K562 (cell line): Measurements from ENCODE around the gene PRR35. TPM values are rescaled to one million over a fixed set of nuclear protein-coding genes. Genes with fewer than 3 reads are reported as not detected.

Experiments
- ATAC-seq: fragments of 200-7000 bp; cut with Tn5 transposase; 3 replicates; pipeline ENCODE4 v1.9.1; 2020; ENCODE audit warnings: moderate library complexity
- BruUV-seq: library from RNA; stranded (reverse); fragments of 400-500 nt; replicated peaks from 2 replicates; lab custom pipeline; 2021; lab: Mats Ljungman, UMichigan
- CTCF ChIA-PET: fragments of 300-600 bp; formaldehyde crosslinking; extraction: SDS; loops from one replicate; lab custom pipeline; 2021; ENCODE audit warnings: low intra/inter-chr PET ratio; lab: Yijun Ruan, JAX
- POLR2A ChIA-PET: fragments of 300-600, 350-650 bp; sonication (Branson Sonifier 250); formaldehyde crosslinking; extraction: SDS; loops from one replicate; lab custom pipeline; 2021; ENCODE audit warnings: antibody characterized with exemption, inconsistent platforms; lab: Yijun Ruan, JAX
- DNase-seq, 4 experiments: peaks; one replicate each; pipeline versions ENCODE4 v3.0.0 to v3.0.0-alpha.2; 2011 to 2018; ENCODE audit warnings: low spot score in 3 of 4, mixed read lengths in 3 of 4; ENCODE audit errors: extremely low read depth in 1 of 4
- FAIRE-seq: peaks from 2 replicates; lab custom pipeline; 2011; peaks lifted over from hg19 to GRCh38; lab: Jason Lieb, UNC
- H2AFZ ChIP-seq: 2 replicates; pipeline ENCODE4 v1.6.0; 2011; ENCODE audit warnings: low read depth, low read length, control low read depth, inconsistent platforms
- H3K27ac ChIP-seq: fragments of 200-600 bp; 3 replicates; pipeline ENCODE4 v1.8.0; 2011; ENCODE audit warnings: low read depth, mild to moderate bottlenecking, control low read depth, inconsistent platforms, low read length, moderate library complexity, mixed read lengths; ENCODE audit errors: extremely low read depth
- H3K27me3 ChIP-seq, 2 experiments: fragments of 300-600 bp in 1 of 2; 2 replicates in 1 of 2; 3 replicates in 1 of 2; pipeline versions ENCODE4 v1.6.0 to v1.8.0; 2011; ENCODE audit warnings: inconsistent platforms in 2 of 2, low read length in 2 of 2, mild to moderate bottlenecking in 1 of 2, mixed read lengths in 1 of 2, moderate library complexity in 1 of 2; ENCODE audit not compliant: control insufficient read depth in 2 of 2, insufficient read depth in 2 of 2
- H3K36me3 ChIP-seq: fragments of 300-600 bp; 3 replicates; pipeline ENCODE4 v1.8.0; 2011; ENCODE audit warnings: mild to moderate bottlenecking, low read length, inconsistent platforms; ENCODE audit not compliant: control insufficient read depth, insufficient read depth
- H3K4me1 ChIP-seq, 2 experiments: fragments of 200-600 bp in 1 of 2; replicated peaks in 1 of 2; 2 replicates in 1 of 2; 3 replicates in 1 of 2; pipeline versions ENCODE4 v1.5.1 to v1.8.0; 2011; ENCODE audit warnings: inconsistent platforms in 2 of 2, low read length in 2 of 2, mild to moderate bottlenecking in 1 of 2, mixed read lengths in 1 of 2, moderate library complexity in 1 of 2; ENCODE audit not compliant: control insufficient read depth in 2 of 2, insufficient read depth in 2 of 2
- H3K4me2 ChIP-seq: 2 replicates; pipeline ENCODE4 v1.6.1; 2011; ENCODE audit warnings: low read length, control low read depth, inconsistent platforms, mixed read lengths; ENCODE audit not compliant: insufficient read depth
- H3K4me3 ChIP-seq: fragments of 200-600 bp; sonication (generic), shearing (Covaris generic); 2 replicates; pipeline ENCODE4 v1.5.1; 2016; ENCODE audit warnings: control low read depth, inconsistent platforms
- H3K79me2 ChIP-seq: fragments of 200-600 bp; 3 replicates; pipeline ENCODE4 v1.8.0; 2011; ENCODE audit warnings: low read length, inconsistent platforms; ENCODE audit not compliant: control insufficient read depth, insufficient read depth
- H3K9ac ChIP-seq, 2 experiments: 2 replicates each; pipeline versions ENCODE4 v1.6.0 to v1.6.1; 2011; ENCODE audit warnings: low read depth in 2 of 2, low read length in 2 of 2, control low read depth in 1 of 2, inconsistent platforms in 1 of 2, mild to moderate bottlenecking in 1 of 2, mixed read lengths in 1 of 2; ENCODE audit not compliant: insufficient read depth in 1 of 2
- H3K9me1 ChIP-seq: one replicate; pipeline ENCODE4 v1.6.0; 2011; ENCODE audit warnings: inconsistent platforms, mild to moderate bottlenecking, low read length, moderate library complexity; ENCODE audit not compliant: control insufficient read depth, insufficient read depth
- H3K9me3 ChIP-seq: replicated peaks from 2 replicates; pipeline ENCODE4 v1.5.1; 2011; ENCODE audit warnings: low read depth, low read length, inconsistent platforms; ENCODE audit not compliant: control insufficient read depth, insufficient read depth
- H4K20me1 ChIP-seq: replicated peaks from 2 replicates; pipeline ENCODE4 v1.6.1; 2011; ENCODE audit warnings: low read length, inconsistent platforms, mixed read lengths; ENCODE audit not compliant: control insufficient read depth, insufficient read depth
- ARID1B ChIP-seq: fragments of 450-650 bp; IDR thresholded peaks from 2 replicates; pipeline ENCODE4 v1.6.1; 2016; ENCODE audit warnings: antibody characterized with exemption, mild to moderate bottlenecking, inconsistent platforms
- ETV5 ChIP-seq: sonication (generic); formaldehyde crosslinking; IDR thresholded peaks from 2 replicates; pipeline ENCODE4 v1.4.0; 2020; ENCODE audit warnings: low read depth, mild to moderate bottlenecking, missing genetic modification reagents
- NBN ChIP-seq: fragments of 450-650 bp; IDR thresholded peaks from 2 replicates; pipeline ENCODE4 v1.6.1; 2016; ENCODE audit warnings: low read depth, mild to moderate bottlenecking
- POLR2G ChIP-seq: fragments of 200-400 bp; formaldehyde crosslinking; IDR thresholded peaks from 2 replicates; pipeline ENCODE4 v1.6.1; 2017; ENCODE audit warnings: low read depth, mild to moderate bottlenecking, antibody characterized with exemption, low read length, moderate library complexity
- ZBTB33 ChIP-seq: sonication (generic); formaldehyde crosslinking; IDR thresholded peaks from 2 replicates; pipeline ENCODE4 v1.8.1; 2023; ENCODE audit warnings: mild to moderate bottlenecking, missing genetic modification reagents
- WGBS: fragments of 100-300 bp; shearing (Covaris generic); methylation state at CpG from one replicate; pipeline ENCODE4 v1.1.6; 2016; ENCODE audit warnings: low coverage, mixed read lengths; ENCODE audit not compliant: insufficient coverage; ENCODE audit errors: missing lambda C conversion rate; 5-methylcytosine and 5-hydroxymethylcytosine counted together
- in situ Hi-C: fragments of 300-500 bp; cut with MboI; formaldehyde crosslinking; loops from 4 replicates; pipeline ENCODE4 v1.15.0; 2018; ENCODE audit warnings: inconsistent platforms, mixed read lengths
- intact Hi-C: fragments of 100-400 bp; cut with micrococcal nuclease; formaldehyde crosslinking; loops from 2 replicates; pipeline ENCODE4 v1.14.2; 2022
- polyA plus RNA-seq, 8 experiments: library from polyadenylated mRNA; depleted of rRNA in 4 of 8; stranded (reverse) in 5 of 8; unstranded in 3 of 8; fragments of >200 nt; fragmentation: Nextera tagmentation in 2 of 8; fragmentation: Illumina TruSeq in 1 of 8; extraction: Ambion mirVana in 2 of 8; extraction: Trizol in 1 of 8; gene quantifications; 2 replicates each; pipeline versions ENCODE4 v1.2.1 to v1.2.3, GENCODE V29; 2011 to 2014; ENCODE audit warnings: inconsistent platforms in 1 of 8, missing spikeins in 1 of 8
- total RNA-seq, 7 experiments: library from RNA; depleted of rRNA in 6 of 7; stranded (reverse); fragments of >200 nt in 6 of 7; fragmentation: Illumina TruSeq in 2 of 7; extraction: Trizol in 2 of 7; gene quantifications; 2 replicates each; pipeline versions ENCODE4 v1.2.1 to v1.2.3, GENCODE V29; 2011 to 2021; ENCODE audit warnings: low replicate concordance in 1 of 7

PRR35 gene
- total and polyA plus RNA-seq, 9 of the 15 experiments (the other 6 are each of a cell fraction or from before 2014, with no cell fraction given): 0.17 to 0.45 (median 0.21) TPM; not detected in 5

DNA sequence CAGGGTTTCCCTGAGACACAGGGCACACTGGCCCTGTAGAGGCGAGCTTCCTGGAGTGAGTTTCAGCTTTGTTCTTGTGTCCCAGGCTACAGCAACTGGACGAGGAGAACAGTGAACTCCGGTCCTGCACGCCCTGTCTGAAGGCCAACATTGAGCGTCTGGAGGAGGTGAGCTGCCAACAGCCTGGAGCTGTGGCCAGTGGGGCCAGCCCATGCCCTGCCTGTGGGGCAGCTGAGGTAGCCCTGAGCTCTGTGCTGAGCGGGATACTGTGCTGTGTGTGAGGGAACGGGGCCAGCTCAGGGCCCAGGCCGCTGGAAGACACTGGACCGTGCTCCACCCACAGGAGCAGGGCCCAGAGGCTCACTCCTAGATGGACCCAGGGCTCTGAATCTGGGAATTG lies 41.3 kb upstream of the PRR35 start:
- Histone ChIP-seq H3K4me3 (no peak overlapping the region), H3K36me3 (peaks cover 11% of the 10 kb centered on the region; the same call in 1 of the 3 replicates), H3K27ac (no peak overlapping the region), H4K20me1 (no peaks in the 10 kb centered on the region), H3K4me2 (no peak overlapping the region), H2AFZ (no peak overlapping the region), H3K9me1 (no peaks in the 10 kb centered on the region), H3K9me3 (no peaks in the 10 kb centered on the region), H3K9ac (peak overlapping the region in 1 of 2 experiments; percentile 48; a peak in 1 of 4 replicates), H3K4me1 (peaks cover 2 to 63% of the 10 kb centered on the region in 2 experiments; a peak in 3 of 5 replicates), H3K79me2 (no peaks in the 10 kb centered on the region), H3K27me3 (no peaks in the 10 kb centered on the region)
- ATAC-seq (no peak), FAIRE-seq (no peak), DNase-seq (no peak)
- in situ Hi-C loops: no loop called here
- POLR2A ChIA-PET: interaction anchor here (1.0 to 3.0 kb wide), 3 partner anchors 13 to 48 kb away, joined by 3 to 9 read pairs (median 4); partner anchors contain the start of gene NHLRC4
- no TSS peak for BruUV-seq
- TF ChIP-seq ARID1B (no peak), POLR2G (0 out of 2 replicates have a peak, but pooled peaks have one; percentile 23)
- CTCF ChIA-PET: no interaction called here
- 70% methylated on average over 9 of the region's 9 CpGs for WGBS
- intact Hi-C loops: no loop called here

GRCh38 chr16:519425-519824 lies 40.8 kb upstream of the PRR35 start:
- no peak for ATAC-seq
- Histone ChIP-seq H3K27me3 (no peaks in the 10 kb centered on the region), H3K79me2 (no peaks in the 10 kb centered on the region), H2AFZ (no peak overlapping the region), H3K4me2 (no peak overlapping the region), H3K9ac (peak overlapping the region in 1 of 2 experiments; percentile 58; a peak in 2 of 4 replicates), H3K9me3 (no peaks in the 10 kb centered on the region), H4K20me1 (no peaks in the 10 kb centered on the region), H3K9me1 (no peaks in the 10 kb centered on the region), H3K4me3 (no peak overlapping the region), H3K4me1 (peaks cover 2 to 62% of the 10 kb centered on the region in 2 experiments; a peak in 3 of 5 replicates), H3K36me3 (peaks cover 11% of the 10 kb centered on the region; the same call in 1 of the 3 replicates), H3K27ac (no peak overlapping the region)
- no peak for FAIRE-seq
- CTCF ChIA-PET: no interaction called here
- no TSS peak for BruUV-seq
- WGBS: 76% methylated on average over 6 of the region's 19 CpGs
- intact Hi-C loops: no loop called here
- DNase-seq: no peak
- TF ChIP-seq POLR2G: peak; percentile 56
- no peak for TF ChIP-seq ETV5 (CRISPR knock-in tag)
- TF ChIP-seq NBN: no peak
- TF ChIP-seq ZBTB33 (CRISPR knock-in tag): peak; percentile 53
- POLR2A ChIA-PET: interaction anchor here (1.0 to 3.0 kb wide), 3 partner anchors 14 to 47 kb away, joined by 3 to 9 read pairs (median 4); partner anchors contain the start of gene NHLRC4
- in situ Hi-C loops: no loop called here
